ENCODE measurements around the gene ARF1. TPM values are rescaled to one million over a fixed set of nuclear protein-coding genes. Genes with fewer than 3 reads are reported as not detected.

Gene ARF1
- total RNA-seq, 1 donor from 2014 or later: 368 TPM

- ATAC-seq (no peak), DNase-seq (no peak)
- Histone ChIP-seq H3K27me3 (ENCODE audit: low read depth) (no peaks in the 10 kb centered on the region), H3K4me1 (peaks cover 41% of the 10 kb centered on the region), H3K9me3 (peaks cover 7% of the 10 kb centered on the region), H3K27ac (no peak overlapping the region), H3K36me3 (peaks cover 54% of the 10 kb centered on the region), H3K4me3 (no peak overlapping the region)
- intact Hi-C loops (cut with DNase I): no loop called here
- no peak for TF ChIP-seq CTCF (IDR thresholded peaks at IDR 0.05)
Measured at GRCh38 chr1:228096416-228097332, 14.2 kb downstream of the ARF1 start.

- H3K27ac ChIP-seq: no peak overlapping the region
- H3K4me3 ChIP-seq: no peak overlapping the region
- DNase-seq (no peak), ATAC-seq (no peak)
- no peak for TF ChIP-seq CTCF (IDR thresholded peaks at IDR 0.05)
- H3K36me3 ChIP-seq: peaks cover 54% of the 10 kb centered on the region
- intact Hi-C loops (cut with DNase I): no loop called here
- H3K4me1 ChIP-seq: peaks cover 41% of the 10 kb centered on the region
- H3K27me3 ChIP-seq (ENCODE audit: low read depth): no peaks in the 10 kb centered on the region
- peaks cover 7% of the 10 kb centered on the region for H3K9me3 ChIP-seq
Measured at GRCh38 chr1:228097333-228098081, 15.0 kb downstream of the ARF1 start.

GRCh38 chr1:228098323-228098931, 15.9 kb downstream of the ARF1 start:
- intact Hi-C loops (cut with DNase I): no loop called here
- Histone ChIP-seq H3K4me3 (no peak overlapping the region), H3K27me3 (ENCODE audit: low read depth) (no peaks in the 10 kb centered on the region), H3K4me1 (peaks cover 33% of the 10 kb centered on the region), H3K36me3 (peaks cover 48% of the 10 kb centered on the region), H3K9me3 (peaks cover 7% of the 10 kb centered on the region), H3K27ac (no peak overlapping the region)
- no peak for TF ChIP-seq CTCF (IDR thresholded peaks at IDR 0.05)
- no peak for ATAC-seq
- no peak for DNase-seq

- TF ChIP-seq CTCF (IDR thresholded peaks at IDR 0.05): no peak
- H3K4me3 ChIP-seq: no peak overlapping the region
- H3K36me3 ChIP-seq: peaks cover 48% of the 10 kb centered on the region
- intact Hi-C loops (cut with DNase I): no loop called here
- peaks cover 40% of the 10 kb centered on the region for H3K4me1 ChIP-seq
- ATAC-seq: no peak
- H3K27ac ChIP-seq: no peak overlapping the region
- DNase-seq: no peak
- H3K9me3 ChIP-seq: peaks cover 6% of the 10 kb centered on the region
- no peaks in the 10 kb centered on the region for H3K27me3 ChIP-seq (ENCODE audit: low read depth)
Measured at GRCh38 chr1:228099331-228099732, 16.8 kb downstream of the ARF1 start.

- TF ChIP-seq CTCF (IDR thresholded peaks at IDR 0.05): no peak
- H3K36me3 ChIP-seq: peaks cover 52% of the 10 kb centered on the region
- peak overlapping the region; percentile 90 for H3K4me3 ChIP-seq
- no peaks in the 10 kb centered on the region for H3K27me3 ChIP-seq (ENCODE audit: low read depth)
- intact Hi-C loops (cut with DNase I): no loop called here
- DNase-seq: no peak
- peaks cover 30% of the 10 kb centered on the region for H3K4me1 ChIP-seq
- H3K27ac ChIP-seq: no peak overlapping the region
- ATAC-seq: no peak
- no peaks in the 10 kb centered on the region for H3K9me3 ChIP-seq
Measured at GRCh38 chr1:228100822-228101613, 18.5 kb downstream of the ARF1 start.
